GM21515 (cell line): ENCODE measurements around the gene AGAP1.

ENCODE experiments used
- ATAC-seq: cut with Tn5 transposase; IDR thresholded peaks from one replicate; pipeline ENCODE4 v1.9.1; 2021; ENCODE audit not compliant: unreplicated experiment

Gene AGAP1

DNA sequence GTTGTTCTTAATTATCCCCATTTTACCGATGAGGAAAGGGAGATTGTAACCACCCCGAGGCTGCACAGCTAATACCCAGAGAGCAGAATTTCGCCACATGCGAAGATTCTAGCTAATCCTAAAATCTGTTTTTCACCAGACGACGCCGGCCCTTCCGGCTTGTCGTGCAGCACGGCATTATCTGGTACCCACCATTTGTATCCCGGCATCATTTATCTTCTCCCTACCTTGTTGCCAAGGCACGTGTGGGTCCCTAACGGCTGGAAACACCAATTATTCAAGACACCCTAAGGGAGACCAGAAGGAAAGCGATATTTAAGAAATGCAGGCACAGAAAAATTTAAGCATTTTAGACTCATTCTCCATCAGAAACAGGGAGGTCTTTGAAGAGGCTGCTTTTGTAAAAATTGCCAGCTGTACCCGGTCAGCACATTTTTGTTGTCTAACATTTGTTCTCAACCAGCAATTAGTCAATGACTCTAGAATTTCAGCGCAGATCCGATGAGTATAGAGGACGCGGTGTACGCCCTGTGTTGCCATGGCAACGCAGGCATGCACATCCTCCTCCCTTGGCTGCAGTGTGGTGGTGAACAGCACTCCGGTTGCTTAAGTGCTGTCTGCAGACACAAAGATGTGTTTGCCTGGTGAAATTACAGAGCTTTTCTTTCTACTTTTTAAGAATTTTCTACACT lies 111.6 kb downstream of the AGAP1 start:
- ATAC-seq: no peak

DNA sequence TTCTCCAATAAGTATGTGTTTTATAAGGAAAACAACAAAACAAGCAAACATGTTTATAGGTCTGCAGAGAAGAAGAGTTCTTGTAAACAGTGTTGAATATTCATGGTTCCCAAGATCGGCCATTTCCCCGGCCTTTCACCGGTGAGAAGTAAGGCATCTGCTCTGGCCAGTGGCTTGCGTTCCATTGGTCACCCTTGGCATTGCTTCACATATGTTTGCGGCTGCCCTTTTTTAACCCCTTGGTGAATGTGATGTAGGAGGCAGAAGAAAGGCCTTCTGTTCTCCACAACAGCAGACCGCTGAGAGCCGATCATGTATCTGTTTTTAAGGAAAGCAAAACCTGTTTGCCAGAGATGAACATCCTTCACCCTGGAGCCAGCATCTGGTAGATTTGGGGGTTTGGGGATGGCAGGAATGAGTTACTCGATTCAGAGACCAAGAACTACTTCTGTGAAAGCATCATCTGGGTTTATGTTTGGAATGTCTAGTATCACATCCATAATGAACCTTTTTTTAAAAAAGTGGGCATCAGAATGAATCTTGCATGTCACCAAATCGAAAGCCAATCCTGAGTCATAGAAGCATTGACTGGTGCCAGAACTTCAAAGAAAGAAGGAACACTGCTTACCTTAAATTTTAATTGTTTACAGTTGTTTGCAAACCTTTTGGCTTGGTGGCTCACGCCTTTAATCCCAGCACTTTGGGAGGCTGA lies 112.3 kb downstream of the AGAP1 start:
- ATAC-seq: no peak

DNA sequence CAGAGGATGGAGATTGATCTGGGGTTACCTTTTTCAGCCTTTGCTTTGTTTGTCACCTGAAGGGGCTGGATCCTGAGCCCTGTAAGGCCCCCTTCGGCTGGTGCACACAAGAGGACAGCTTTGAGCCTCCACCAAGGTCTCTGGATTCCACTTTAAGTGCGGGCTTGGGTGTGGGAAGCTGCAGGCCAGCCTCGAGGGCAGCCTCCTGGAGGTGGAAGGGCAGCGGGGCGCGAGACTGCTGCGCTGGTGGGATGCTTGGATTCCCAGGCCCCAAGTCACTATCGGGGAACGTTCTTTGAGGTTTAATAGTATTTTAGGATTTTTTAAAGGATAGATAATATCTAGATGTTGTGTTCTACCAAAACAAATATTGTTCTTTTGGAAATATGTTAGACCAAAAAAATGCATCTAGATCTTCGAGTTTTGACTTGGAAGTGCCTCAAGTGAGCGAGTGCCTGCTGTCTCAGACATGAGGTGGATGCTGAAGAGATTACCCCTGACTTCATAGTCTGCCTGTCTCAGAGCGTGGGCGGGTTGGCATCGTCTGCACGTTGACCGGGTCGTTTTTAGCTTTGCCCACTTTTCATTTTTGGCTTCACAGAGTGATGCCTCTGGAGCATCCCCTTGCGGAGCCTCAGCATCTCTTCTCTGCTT lies 113.8 kb downstream of the AGAP1 start:
- no peak for ATAC-seq

DNA sequence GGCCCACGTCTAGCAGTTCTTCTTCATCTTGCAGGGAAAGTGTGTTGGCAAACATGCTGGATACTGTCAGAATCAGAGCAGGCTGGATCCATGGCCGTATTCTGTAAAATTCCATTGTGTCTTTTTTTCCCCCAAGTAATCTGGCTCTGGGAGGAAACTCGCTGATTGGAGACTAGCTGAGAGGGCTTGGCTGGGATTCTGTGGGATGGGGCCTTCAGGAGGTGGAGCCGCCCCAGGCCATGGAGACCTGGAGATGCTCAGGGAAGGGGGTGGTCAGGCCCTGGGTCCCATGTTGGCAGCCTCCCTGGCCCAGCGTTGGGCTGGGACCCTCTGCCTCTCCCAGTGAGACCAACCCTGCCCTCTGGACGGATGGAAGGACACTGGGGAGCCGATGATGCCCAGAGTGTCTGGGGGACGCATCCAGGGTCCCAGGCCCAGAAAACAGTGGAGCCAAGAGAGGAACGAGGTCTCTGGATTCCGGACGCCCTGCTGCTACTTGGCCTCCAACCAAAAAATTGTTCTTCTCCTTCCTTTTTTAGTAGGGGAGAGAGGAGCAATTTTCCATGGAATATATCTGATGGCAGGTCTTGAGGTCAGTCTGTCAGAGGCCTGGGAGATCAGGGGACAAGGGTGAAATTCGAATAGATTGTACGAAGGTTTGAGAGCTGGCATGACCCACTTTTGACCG lies 114.5 kb downstream of the AGAP1 start:
- no peak for ATAC-seq

DNA sequence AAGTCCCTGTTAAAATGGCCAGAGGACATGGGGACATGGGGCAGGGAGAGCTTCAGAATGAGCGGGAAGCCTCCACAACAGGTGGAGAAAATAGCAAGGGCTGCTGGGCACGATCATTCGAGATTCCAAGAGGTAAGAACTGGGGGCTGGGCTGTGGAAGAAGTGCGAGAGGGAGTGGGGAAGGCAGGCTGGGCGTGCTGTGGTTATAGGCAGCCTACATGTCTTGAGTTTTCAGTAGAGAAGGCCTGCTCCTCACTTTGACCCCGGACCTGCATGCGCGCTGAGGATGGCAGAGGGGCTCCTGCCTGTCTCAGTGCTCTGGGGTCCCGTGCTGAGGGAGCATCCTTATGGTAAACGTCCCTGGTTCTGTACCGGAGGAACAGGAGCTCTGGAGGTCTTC lies 115.5 kb downstream of the AGAP1 start:
- no peak for ATAC-seq

DNA sequence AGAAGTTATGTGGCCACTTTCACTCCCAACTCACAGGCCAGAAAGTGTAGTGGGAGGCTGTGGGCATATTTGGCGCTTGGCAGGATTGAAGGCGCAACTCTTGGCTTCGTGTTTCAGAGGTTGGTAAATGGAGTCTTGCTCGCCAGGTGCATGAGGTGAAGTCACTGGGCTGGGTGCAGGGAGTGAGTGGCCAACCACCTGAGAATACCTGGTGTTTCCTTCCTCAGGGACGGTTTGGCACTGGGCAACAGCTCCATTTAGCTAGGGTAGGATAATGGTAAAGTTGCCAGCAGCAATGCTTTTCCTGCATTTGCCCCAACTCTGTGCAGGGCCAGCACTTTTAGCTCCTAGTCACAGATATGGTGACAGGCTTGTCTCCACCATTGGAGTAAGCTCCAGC lies 115.9 kb downstream of the AGAP1 start:
- no peak for ATAC-seq

DNA sequence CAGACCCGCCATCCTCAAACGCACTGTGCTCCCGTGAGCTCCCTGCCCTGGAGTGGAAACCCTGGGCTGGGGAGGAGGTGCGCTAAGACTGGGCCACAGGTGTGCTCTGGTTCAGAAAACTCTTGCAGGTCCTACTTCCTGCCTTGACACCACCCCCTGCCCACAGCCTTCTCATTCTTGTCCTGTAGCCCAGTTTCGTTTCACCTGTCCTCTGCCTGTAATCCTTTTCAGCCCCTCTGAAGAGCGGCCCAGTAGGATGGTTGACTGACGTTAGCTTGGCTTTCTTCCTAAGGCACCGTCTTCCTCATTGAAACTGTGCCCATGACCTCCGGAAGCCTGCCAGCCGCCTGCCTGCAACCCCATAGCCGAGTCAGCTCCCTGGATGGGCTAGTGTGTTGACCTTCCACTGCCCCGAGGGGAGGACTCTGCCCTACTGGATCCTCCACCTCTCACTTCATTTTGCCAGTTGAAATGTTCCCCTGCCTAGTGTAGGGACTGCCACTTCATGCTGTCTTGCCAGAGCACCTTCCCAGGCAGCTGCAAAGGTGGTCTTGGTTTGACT lies 116.9 kb downstream of the AGAP1 start:
- ATAC-seq: no peak

DNA sequence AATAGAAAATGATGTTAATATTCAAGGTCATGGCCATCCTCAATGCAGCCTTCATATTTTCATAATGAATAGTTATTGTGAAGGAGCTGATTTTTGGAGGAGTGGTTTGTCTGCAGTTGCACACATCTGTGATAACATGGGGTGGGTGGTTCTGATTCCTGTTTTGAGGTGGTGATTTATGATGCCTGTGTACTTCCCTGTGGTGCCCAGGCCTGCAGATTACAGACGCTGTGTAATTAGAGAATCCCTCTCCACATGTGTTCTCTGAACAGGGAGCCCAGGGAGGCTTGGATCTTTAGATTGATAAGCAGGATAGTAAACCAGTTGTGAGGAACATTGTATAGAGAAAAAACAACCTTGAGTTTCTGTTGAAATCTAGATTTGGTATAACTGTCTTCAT lies 117.5 kb downstream of the AGAP1 start:
- ATAC-seq: no peak

DNA sequence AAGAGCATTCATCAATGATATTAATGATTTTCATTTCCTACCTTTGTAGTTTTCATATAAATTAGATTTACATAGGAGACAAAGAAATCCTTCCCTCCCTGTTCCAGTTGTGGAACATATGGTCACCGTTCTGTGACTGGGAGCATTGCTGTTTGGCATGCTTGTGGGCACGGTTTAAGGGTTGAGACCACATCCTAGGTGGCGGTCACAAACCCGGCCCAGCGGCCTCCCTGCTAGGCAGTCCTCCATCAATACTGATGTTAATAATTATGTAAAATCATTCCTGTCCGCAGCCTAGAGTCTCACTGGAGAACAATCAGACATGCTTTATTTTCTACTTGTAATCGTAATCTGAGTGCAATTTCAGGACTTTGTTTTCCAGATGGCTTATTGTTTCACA lies 117.9 kb downstream of the AGAP1 start:
- no peak for ATAC-seq

DNA sequence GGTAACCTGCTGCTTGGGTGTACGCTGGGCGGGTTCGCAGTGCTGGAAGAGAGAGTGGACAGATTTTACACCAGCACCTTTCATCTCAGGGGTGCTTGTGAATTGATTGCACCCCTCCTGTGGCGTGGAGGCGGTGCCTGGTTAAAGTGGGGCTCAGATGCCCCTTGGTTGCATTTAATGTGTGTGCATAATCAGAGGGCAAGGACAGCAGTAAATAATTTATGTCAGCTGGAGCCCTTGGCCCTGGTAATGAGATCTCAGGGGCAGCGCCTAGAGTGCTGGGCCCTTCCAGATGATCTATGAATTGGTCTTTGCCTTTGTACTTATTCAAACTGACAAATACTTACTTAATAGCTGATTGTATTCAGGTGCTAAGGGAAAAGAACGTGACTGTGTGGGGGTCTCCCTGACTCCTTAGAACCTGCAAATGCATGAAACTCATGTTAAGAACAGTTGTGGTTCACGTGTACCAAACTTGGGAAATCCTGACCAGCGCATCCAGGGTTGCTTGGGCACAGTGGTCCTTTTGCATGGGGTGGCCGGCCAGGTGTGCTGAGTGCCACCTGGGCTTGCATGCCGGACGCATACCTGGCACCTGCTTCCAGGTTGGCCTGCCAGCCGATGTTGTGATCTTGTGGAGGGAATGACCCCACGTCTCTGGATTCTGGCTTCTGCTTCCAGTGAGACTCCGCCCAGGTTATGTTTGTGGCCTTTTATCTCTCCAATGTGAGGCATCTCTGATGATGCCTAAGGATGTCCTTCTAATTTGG lies 118.5 kb downstream of the AGAP1 start:
- ATAC-seq: no peak

DNA sequence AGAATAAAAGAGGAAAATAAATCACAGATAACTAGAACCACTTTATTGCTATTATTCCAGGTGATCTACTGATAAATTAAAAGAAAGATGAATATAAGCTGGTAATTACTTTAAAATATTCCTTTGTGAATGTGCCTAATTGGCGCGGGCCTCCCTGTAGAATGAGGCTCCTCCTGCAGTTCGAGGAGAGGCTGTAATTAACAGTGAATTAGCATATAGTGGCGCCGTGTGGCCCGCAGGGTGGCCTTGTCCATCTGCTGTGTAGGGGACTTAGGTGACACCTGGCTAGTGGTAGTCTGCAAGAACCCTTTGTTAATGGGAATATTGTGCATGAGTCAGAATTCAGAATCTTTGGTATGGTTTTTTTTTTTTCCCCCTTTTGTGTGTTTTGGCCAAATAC lies 119.8 kb downstream of the AGAP1 start:
- no peak for ATAC-seq

DNA sequence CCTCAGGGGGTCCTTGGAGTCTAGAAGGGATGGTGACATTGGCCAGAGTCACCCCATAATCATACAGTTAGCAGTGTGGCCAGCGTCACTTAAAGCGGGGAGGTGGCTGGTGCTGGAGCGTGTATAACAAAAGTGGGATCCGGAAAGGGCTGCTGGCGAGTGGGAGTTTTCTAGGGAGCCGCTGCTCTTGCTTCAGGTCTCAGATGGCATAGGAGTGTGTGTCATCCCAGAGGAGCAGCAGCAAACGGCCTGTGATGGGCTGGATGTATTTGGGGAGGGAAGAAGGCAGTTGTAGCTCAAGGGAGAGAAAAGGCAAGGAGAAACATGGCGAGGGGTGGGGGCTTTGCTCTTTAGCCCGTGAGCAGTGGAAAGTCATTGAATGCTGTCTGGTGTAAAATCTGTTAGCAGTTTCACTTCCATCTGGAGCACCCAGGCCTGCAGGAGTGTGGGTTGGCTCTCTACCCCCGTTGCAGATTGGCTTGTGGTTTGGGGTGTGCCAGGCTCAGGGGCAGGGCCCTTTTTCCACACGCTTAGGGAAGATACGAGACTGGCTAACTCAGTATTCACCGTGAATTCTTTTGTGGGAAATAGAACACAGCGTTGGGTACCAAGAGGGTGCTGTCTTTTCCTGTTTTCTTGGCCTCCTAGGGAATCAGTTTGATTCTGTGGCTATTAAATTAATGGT lies 120.5 kb downstream of the AGAP1 start:
- ATAC-seq: no peak

DNA sequence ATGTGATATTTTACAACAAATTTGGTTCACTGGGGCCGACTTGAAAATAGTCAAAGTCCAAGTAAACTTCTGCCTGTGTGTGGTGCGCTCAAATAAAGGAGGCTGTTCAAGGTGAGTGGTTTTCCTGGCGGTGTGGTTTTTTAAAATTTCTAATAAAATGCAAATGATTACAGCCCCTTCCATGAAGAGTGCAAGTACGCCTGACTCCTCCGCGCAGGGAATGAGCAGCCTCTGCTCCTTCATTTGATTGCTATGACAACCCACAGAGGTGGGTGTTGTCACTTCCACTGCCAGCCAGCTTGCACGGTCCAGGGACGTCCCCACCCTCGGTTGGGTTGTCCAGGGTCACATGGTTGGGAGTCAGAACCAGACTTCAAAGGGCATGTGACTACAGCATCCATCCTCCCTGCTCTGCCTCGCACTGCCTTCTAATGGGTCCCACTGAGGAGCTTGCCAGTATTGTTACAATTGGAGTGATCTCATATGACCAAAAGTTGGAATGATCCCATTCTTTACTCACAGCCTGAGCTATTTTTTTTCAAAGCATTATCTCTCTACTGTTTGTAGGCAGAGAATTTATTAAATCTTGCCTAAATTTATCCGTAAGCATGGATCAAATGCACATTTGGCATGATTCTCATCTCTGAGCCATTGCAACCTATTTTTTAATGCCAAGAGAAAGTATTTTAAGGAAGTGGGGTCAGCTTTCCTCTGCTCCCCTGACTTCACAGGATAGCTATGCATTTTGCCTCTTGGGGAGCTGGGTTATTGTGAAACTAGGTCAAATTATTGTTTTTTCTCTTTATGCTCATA lies 121.3 kb downstream of the AGAP1 start:
- ATAC-seq: no peak

DNA sequence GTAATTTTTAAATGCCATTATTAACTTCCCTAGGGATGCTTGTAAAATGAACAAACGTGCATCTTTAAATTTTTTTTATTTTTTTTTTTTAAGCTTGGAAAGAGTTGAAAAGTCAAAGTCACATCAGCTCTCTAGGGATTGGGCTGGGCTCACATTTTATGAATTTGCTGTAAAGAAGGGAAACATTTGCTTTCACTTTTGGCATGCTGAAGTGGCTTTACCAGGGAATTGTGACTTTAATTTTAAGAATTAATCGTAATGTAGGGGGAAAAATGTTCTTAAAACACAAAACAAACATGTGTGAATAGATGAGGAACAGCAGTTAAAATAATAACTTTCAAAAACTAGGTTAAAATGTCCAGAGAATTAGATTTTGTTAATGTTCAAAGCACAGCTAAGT lies 123.0 kb downstream of the AGAP1 start:
- ATAC-seq: no peak

DNA sequence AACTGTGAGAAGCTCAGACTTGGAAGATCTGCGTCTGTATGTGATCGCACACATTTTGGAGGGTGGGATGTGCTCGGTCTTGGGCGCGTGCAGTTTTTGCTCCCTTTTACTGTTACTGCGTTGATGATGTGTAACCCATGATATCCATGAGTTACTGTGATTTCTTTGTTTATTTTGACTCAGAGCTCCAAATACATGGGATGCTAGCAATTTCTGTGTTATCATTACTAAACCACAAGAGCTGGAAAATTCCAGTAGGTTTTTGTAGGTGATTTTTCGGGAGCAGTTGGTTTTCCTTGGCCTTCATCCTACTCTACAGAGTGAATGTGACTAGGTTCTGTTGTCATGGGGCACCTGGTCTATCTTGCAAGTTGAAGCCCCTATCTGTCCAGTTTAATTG lies 124.2 kb downstream of the AGAP1 start:
- no peak for ATAC-seq

DNA sequence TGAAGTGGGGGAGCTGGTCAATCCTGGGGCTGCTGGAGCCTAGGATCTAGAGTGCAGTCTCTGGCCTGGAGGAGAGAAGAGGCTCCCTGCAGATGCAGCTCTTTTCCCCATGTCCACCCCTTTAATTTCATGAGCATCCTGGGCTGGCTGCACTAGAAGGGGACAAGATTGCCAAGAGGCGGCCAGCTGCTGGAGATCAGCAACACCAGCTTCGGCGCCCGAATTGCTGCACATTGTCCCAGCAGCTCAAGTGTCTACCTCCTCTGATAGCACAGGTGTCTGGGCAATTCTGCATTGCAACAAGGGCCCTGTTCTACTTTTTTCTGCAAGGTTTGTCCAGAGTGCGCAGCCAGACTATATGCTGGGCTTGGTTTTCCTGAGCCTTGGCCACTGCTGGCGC lies 125.7 kb downstream of the AGAP1 start:
- no peak for ATAC-seq

DNA sequence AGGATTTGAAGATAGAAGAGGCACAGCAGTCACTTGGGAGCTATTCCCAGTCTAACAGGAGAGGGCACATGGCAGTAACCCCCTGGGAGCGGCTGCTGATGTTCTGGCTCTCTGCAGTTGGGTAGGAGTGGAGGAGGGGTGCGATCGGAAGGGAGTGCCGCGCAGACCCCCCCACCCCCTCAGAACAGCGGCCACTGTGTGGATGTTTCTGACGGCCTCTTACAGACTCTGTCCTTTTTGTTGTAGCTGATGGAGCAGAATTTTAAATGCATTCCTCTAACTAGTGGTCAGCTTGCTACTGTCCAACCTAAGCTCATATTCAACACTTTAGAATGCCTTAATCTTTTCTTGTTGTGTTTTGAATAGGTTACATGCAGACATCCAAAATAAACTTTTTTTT lies 127.9 kb downstream of the AGAP1 start:
- ATAC-seq: no peak

DNA sequence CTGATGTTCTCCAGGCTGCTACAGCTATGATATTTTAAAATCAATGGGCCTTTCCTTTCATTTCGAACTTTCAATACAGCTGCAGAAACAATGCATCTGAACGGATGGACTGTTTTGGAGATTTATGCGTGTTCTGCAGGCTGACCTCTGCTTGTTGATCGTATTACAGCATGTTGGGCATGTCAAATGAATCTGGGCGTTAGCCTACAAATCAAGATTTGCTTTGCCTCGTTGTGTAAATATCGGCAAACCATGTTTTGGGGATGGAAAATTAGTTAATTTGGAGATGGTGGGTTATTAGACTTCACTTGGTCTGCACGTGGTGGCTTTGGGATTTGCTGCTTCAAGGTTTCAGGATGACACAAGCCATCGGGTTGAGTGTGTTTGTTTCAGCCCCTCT lies 129.3 kb downstream of the AGAP1 start:
- no peak for ATAC-seq

DNA sequence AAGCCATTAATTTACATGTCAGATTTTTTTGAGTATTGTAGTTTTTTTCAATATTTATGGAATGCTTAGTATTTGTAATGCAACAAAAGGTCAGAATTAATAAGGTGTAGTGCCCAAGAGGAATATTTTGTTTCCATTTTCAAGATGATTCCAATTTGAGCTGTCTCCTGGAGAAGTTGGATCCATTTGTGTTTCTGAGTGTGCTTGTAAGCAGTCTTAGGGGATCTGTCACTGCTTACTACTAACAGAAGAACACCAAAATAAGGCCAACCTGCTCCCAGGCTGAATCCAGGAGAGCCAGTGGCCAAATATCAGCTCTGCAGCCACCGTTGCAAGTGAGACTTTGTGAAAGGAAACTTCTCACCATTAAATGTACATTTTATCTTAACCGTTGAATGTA lies 129.9 kb downstream of the AGAP1 start:
- ATAC-seq: no peak
